ENCODE results near the gene SULT1C3. TPM values are rescaled to one million over a fixed set of nuclear protein-coding genes. Genes with fewer than 3 reads are reported as not detected.

Gene SULT1C3
- total and polyA plus RNA-seq, 2 of the 13 experiments (the other 11 are each of a cell fraction or from before 2014, with no cell fraction given): not detected

- no peak for TF ChIP-seq ZNF407 (CRISPR knock-in tag; IDR thresholded peaks at IDR 0.05; ENCODE audit: not compliant biosample characterization)
- TF ChIP-seq ZNF256 (CRISPR knock-in tag; conservative IDR thresholded peaks at IDR 0.05): no peak
- no peak for TF ChIP-seq THAP8 (CRISPR knock-in tag; IDR thresholded peaks at IDR 0.05; ENCODE audit: borderline replicate concordance)
- TF ChIP-seq ZNF33B (CRISPR knock-in tag; IDR thresholded peaks at IDR 0.05): no peak
- TF ChIP-seq ZNF567 (CRISPR knock-in tag; IDR thresholded peaks at IDR 0.05; ENCODE audit: borderline replicate concordance): no peak
- TF ChIP-seq ZNF629 (CRISPR knock-in tag; conservative IDR thresholded peaks at IDR 0.05): no peak
- no peak for TF ChIP-seq ZNF101 (CRISPR knock-in tag; IDR thresholded peaks at IDR 0.05; ENCODE audit: borderline replicate concordance, low read depth)
- TF ChIP-seq FLYWCH1 (CRISPR knock-in tag; IDR thresholded peaks at IDR 0.05): no peak
Measured at GRCh38 chr2:108212671-108213070, 27.1 kb upstream of the SULT1C3 start (continued).

Data from HepG2 (cell line).